Ovary (tissue), 3 donors: Measurements from ENCODE around the gene NHSL2.

ENCODE experiments used
- CTCF ChIP-seq, 3 donors: fragments of 450-650 bp in 2 of 3; fragments of 200-600 bp in 1 of 3; IDR thresholded peaks; one replicate each; pipeline versions ENCODE4 v1.5.1 to v1.8.0; 2016 to 2022; ENCODE audit warnings: antibody characterized with exemption in 3 of 3, mild to moderate bottlenecking in 1 of 3
- POLR2A ChIP-seq: fragments of 450-650 bp; IDR thresholded peaks from one replicate; pipeline ENCODE4 v1.6.1; 2017; ENCODE audit warnings: antibody characterized with exemption, mild to moderate bottlenecking, moderate library complexity
- donor health status: DM: no; HTN: no; CAD: no.

- TF ChIP-seq CTCF (IDR thresholded peaks at IDR 0.05) (no peak), POLR2A (no peak)
Observed at GRCh38 chrX:72108666-72109065, 198.0 kb downstream of the NHSL2 start.
